ENCODE data around the gene ACTN1. TPM values are rescaled to one million over a fixed set of nuclear protein-coding genes. Genes with fewer than 3 reads are reported as not detected.

Gene ACTN1
- total and polyA plus RNA-seq, 10 of the 15 experiments (the other 5 are each of a cell fraction or from before 2014, with no cell fraction given): 0.14 to 39.4 (median 2.6) TPM

DNA sequence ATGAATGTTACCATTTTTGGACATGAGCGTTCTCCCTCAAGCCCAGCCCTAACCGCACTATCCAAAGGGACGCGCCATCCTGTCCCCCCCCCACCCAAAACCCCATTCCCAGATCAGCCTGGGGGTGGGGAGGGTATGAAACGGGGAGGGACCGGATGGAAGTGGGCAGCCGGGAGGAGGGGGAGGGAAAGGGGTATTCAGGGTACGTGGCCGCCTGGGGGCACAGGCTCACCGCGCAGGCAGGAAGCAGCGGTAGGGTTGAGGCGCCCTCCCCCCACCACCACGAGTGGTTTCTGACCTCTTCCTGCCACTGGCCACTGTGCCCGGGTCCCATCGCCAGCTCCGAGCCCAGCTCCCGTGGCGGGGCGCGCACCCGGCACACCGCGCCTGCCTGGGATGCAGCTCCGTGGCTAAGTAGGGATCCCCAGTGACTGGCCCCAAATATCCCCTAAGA lies 1.4 kb downstream of the ACTN1 start (continued):
- TF ChIP-seq, protein P1, sequence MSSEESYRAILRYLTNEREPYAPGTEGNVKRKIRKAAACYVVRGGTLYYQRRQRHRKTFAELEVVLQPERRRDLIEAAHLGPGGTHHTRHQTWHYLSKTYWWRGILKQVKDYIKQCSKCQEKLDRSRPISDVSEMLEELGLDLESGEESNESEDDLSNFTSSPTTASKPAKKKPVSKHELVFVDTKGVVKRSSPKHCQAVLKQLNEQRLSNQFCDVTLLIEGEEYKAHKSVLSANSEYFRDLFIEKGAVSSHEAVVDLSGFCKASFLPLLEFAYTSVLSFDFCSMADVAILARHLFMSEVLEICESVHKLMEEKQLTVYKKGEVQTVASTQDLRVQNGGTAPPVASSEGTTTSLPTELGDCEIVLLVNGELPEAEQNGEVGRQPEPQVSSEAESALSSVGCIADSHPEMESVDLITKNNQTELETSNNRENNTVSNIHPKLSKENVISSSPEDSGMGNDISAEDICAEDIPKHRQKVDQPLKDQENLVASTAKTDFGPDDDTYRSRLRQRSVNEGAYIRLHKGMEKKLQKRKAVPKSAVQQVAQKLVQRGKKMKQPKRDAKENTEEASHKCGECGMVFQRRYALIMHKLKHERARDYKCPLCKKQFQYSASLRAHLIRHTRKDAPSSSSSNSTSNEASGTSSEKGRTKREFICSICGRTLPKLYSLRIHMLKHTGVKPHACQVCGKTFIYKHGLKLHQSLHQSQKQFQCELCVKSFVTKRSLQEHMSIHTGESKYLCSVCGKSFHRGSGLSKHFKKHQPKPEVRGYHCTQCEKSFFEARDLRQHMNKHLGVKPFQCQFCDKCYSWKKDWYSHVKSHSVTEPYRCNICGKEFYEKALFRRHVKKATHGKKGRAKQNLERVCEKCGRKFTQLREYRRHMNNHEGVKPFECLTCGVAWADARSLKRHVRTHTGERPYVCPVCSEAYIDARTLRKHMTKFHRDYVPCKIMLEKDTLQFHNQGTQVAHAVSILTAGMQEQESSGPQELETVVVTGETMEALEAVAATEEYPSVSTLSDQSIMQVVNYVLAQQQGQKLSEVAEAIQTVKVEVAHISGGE (CRISPR knock-in tag; IDR thresholded peaks at IDR 0.05): no peak
- no peak for TF ChIP-seq CBX3 (IDR thresholded peaks at IDR 0.05; ENCODE audit: borderline replicate concordance, low read depth)
- TF ChIP-seq BHLHE40 (IDR thresholded peaks at IDR 0.05; ENCODE audit: borderline replicate concordance in 1 of 2, low read depth in 2 of 2, low read length in 1 of 2): peak in 1 of 2 experiments; percentile 39; a peak in 1 of 4 replicates
- TF ChIP-seq TAF1 (IDR thresholded peaks at IDR 0.05; ENCODE audit: borderline replicate concordance, low read depth, low read length): no peak
- TF ChIP-seq, protein P2, sequence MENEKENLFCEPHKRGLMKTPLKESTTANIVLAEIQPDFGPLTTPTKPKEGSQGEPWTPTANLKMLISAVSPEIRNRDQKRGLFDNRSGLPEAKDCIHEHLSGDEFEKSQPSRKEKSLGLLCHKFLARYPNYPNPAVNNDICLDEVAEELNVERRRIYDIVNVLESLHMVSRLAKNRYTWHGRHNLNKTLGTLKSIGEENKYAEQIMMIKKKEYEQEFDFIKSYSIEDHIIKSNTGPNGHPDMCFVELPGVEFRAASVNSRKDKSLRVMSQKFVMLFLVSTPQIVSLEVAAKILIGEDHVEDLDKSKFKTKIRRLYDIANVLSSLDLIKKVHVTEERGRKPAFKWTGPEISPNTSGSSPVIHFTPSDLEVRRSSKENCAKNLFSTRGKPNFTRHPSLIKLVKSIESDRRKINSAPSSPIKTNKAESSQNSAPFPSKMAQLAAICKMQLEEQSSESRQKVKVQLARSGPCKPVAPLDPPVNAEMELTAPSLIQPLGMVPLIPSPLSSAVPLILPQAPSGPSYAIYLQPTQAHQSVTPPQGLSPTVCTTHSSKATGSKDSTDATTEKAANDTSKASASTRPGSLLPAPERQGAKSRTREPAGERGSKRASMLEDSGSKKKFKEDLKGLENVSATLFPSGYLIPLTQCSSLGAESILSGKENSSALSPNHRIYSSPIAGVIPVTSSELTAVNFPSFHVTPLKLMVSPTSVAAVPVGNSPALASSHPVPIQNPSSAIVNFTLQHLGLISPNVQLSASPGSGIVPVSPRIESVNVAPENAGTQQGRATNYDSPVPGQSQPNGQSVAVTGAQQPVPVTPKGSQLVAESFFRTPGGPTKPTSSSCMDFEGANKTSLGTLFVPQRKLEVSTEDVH (IDR thresholded peaks at IDR 0.05; ENCODE audit: low read depth, partially characterized antibody): no peak
- peak; percentile 48; the same call in 1 of the 2 replicates for TF ChIP-seq CHD2 (IDR thresholded peaks at IDR 0.05; ENCODE audit: borderline replicate concordance, low read depth, low read length)
- TF ChIP-seq ZNF217 (IDR thresholded peaks at IDR 0.05): no peak
- no peak for TF ChIP-seq IRF4 (IDR thresholded peaks at IDR 0.05; ENCODE audit: low read depth, low read length)
- TF ChIP-seq RELA (IDR thresholded peaks at IDR 0.05; ENCODE audit: borderline replicate concordance, partially characterized antibody): no peak
- no peak for TF ChIP-seq NR2C1 (IDR thresholded peaks at IDR 0.05)
- no peak for TF ChIP-seq NFIC (IDR thresholded peaks at IDR 0.05; ENCODE audit: low read depth, low read length)
- no peak for TF ChIP-seq DPF2 (IDR thresholded peaks at IDR 0.05)
- peak; percentile 33; the same call in 1 of the 2 replicates for TF ChIP-seq PAX5 (IDR thresholded peaks at IDR 0.05; ENCODE audit: borderline replicate concordance, low read depth, low read length)
- TF ChIP-seq NR2F1 (conservative IDR thresholded peaks at IDR 0.05): peak; percentile 45; the same call in 1 of the 2 replicates
- TF ChIP-seq CREM (IDR thresholded peaks at IDR 0.05; ENCODE audit: low read depth): no peak
- no peak for TF ChIP-seq WRNIP1 (IDR thresholded peaks at IDR 0.05; ENCODE audit: borderline replicate concordance, low read depth, low read length)
- no peak for TF ChIP-seq CEBPB (IDR thresholded peaks at IDR 0.05; ENCODE audit: borderline replicate concordance in 1 of 2, low read depth in 2 of 2, low read length in 2 of 2)
- no peak for TF ChIP-seq ZNF622 (IDR thresholded peaks at IDR 0.05)
- TF ChIP-seq KDM1A (IDR thresholded peaks at IDR 0.05; ENCODE audit: borderline replicate concordance): no peak
- no peak for TF ChIP-seq CHD1 (IDR thresholded peaks at IDR 0.05; ENCODE audit: low read depth, low read length)
- no peak for TF ChIP-seq SRF (IDR thresholded peaks at IDR 0.05; ENCODE audit: low read depth in 2 of 2, low read length in 2 of 2)
- TF ChIP-seq IKZF2 (IDR thresholded peaks at IDR 0.05): peak; percentile 13 to 25; a peak in 1 of 4 replicates
- no peak for TF ChIP-seq BMI1 (IDR thresholded peaks at IDR 0.05; ENCODE audit: borderline replicate concordance)
- no peak for TF ChIP-seq ASH2L (IDR thresholded peaks at IDR 0.05; ENCODE audit: borderline replicate concordance, low read depth)
- TF ChIP-seq NFXL1 (IDR thresholded peaks at IDR 0.05; ENCODE audit: borderline replicate concordance): no peak
- TF ChIP-seq FOXM1 (IDR thresholded peaks at IDR 0.05; ENCODE audit: low read depth, low read length): no peak
- TF ChIP-seq LARP7 (IDR thresholded peaks at IDR 0.05): no peak; the same call in 1 of the 2 replicates
- no peak for TF ChIP-seq MEF2B (IDR thresholded peaks at IDR 0.05; ENCODE audit: partially characterized antibody, poor library complexity, severe bottlenecking)

All from GM12878 (cell line).